Keratinocyte (primary cell): ENCODE results near the gene APCDD1L. TPM values are rescaled to one million over a fixed set of nuclear protein-coding genes. Genes with fewer than 3 reads are reported as not detected.
A peak's percentile ranks its signal among the peaks of the same experiment; 100 is the strongest.

Source experiments
- DNase-seq: peaks from one replicate; pipeline ENCODE4 v3.0.0-alpha.2; 2011; ENCODE audit warnings: low read depth, missing footprints, low spot score
- FAIRE-seq: peaks from 2 replicates; lab custom pipeline; 2011; peaks lifted over from hg19 to GRCh38; lab: Jason Lieb, UNC
- H2AFZ ChIP-seq: 2 replicates; pipeline ENCODE4 v1.6.0; 2012; ENCODE audit warnings: low read length, control low read depth, inconsistent platforms; ENCODE audit not compliant: control insufficient read depth
- H3K27ac ChIP-seq: 2 replicates; pipeline ENCODE4 v1.5.1; 2011; ENCODE audit warnings: low read length; ENCODE audit not compliant: control insufficient read depth, insufficient read depth
- H3K27me3 ChIP-seq: 3 replicates; pipeline ENCODE4 v1.6.0; 2011; ENCODE audit warnings: low read length; ENCODE audit not compliant: control insufficient read depth, insufficient read depth; ENCODE audit errors: extremely low read depth
- H3K36me3 ChIP-seq, 2 experiments: 2 replicates in 1 of 2; 3 replicates in 1 of 2; pipeline ENCODE4 v1.5.1; 2011; ENCODE audit warnings: low read length in 2 of 2, mild to moderate bottlenecking in 1 of 2; ENCODE audit not compliant: control insufficient read depth in 2 of 2, insufficient read depth in 2 of 2; ENCODE audit errors: extremely low read depth in 1 of 2
- H3K4me1 ChIP-seq: 3 replicates; pipeline ENCODE4 v1.5.1; 2011; ENCODE audit warnings: low read length; ENCODE audit not compliant: control insufficient read depth, insufficient read depth; ENCODE audit errors: extremely low read depth
- H3K4me2 ChIP-seq: 3 replicates; pipeline ENCODE4 v1.6.0; 2011; ENCODE audit warnings: low read depth, low read length; ENCODE audit not compliant: control insufficient read depth, insufficient read depth; ENCODE audit errors: extremely low read depth
- H3K4me3 ChIP-seq, 3 experiments: fragments of 200-600 bp in 1 of 3; sonication (generic) in 1 of 3; 2 replicates in 2 of 3; 3 replicates in 1 of 3; pipeline ENCODE4 v1.5.1; 2011 to 2016; ENCODE audit warnings: low read length in 3 of 3, mild to moderate bottlenecking in 3 of 3, control low read depth in 2 of 3, inconsistent platforms in 1 of 3, low read depth in 1 of 3, mixed read lengths in 1 of 3, mixed run types in 1 of 3, moderate library complexity in 1 of 3; ENCODE audit not compliant: control insufficient read depth in 2 of 3, insufficient read depth in 2 of 3; ENCODE audit errors: extremely low read depth in 1 of 3
- H3K79me2 ChIP-seq: 2 replicates; pipeline ENCODE4 v1.6.0; 2012; ENCODE audit warnings: low read length; ENCODE audit not compliant: control insufficient read depth, insufficient read depth
- H3K9ac ChIP-seq: 3 replicates; pipeline ENCODE4 v1.6.0; 2011; ENCODE audit warnings: low read length; ENCODE audit not compliant: control insufficient read depth, insufficient read depth; ENCODE audit errors: extremely low read depth
- H3K9me1 ChIP-seq: 3 replicates; pipeline ENCODE4 v1.6.0; 2011; ENCODE audit warnings: low read length; ENCODE audit not compliant: control insufficient read depth, insufficient read depth; ENCODE audit errors: extremely low read depth
- H3K9me3 ChIP-seq: 2 replicates; pipeline ENCODE4 v1.5.1; 2012; ENCODE audit warnings: low read depth, low read length; ENCODE audit not compliant: control insufficient read depth
- H4K20me1 ChIP-seq: 3 replicates; pipeline ENCODE4 v1.6.0; 2011; ENCODE audit warnings: low read length; ENCODE audit not compliant: control insufficient read depth, insufficient read depth; ENCODE audit errors: extremely low read depth
- CTCF ChIP-seq, 3 experiments: IDR thresholded peaks in 1 of 3; conservative IDR thresholded peaks in 1 of 3; optimal IDR thresholded peaks in 1 of 3; 2 replicates in 2 of 3; 3 replicates in 1 of 3; pipeline versions ENCODE3 to v1.5.1; 2011; ENCODE audit warnings: low read length in 3 of 3, mild to moderate bottlenecking in 3 of 3, moderate library complexity in 2 of 3, control low read depth in 1 of 3, inconsistent platforms in 1 of 3; ENCODE audit not compliant: insufficient read depth in 2 of 3; ENCODE audit errors: extremely low read depth in 1 of 3
- EZH2 ChIP-seq: IDR thresholded peaks from one replicate; pipeline ENCODE4 v1.6.1; 2012; ENCODE audit warnings: inconsistent platforms, mild to moderate bottlenecking, low read length, moderate library complexity
- dilution Hi-C: fragments of 300-500 bp; cut with MboI; formaldehyde crosslinking; loops from one replicate; pipeline ENCODE4 v1.7.0; 2020; ENCODE audit warnings: low sequenced_read_pairs; ENCODE audit not compliant: extremely low pct_ligation_motif_present
- polyA plus RNA-seq, 5 experiments: library from polyadenylated mRNA; depleted of rRNA in 3 of 5; stranded (reverse) in 3 of 5; stranded (forward) in 1 of 5; unstranded in 1 of 5; fragments of >200 nt; gene quantifications; 1 replicate in 1 of 5; 2 replicates in 3 of 5; 3 replicates in 1 of 5; pipeline versions ENCODE4 v1.2.1 to v1.2.3, GENCODE V29; 2011 to 2012; ENCODE audit warnings: missing spikeins in 2 of 5, low read depth in 1 of 5, low replicate concordance in 1 of 5

Gene APCDD1L
- polyA plus RNA-seq, 1 donor (not counting 4 experiments of a cell fraction or from before 2014, with no cell fraction given) = 0.67 TPM

- H3K4me2 ChIP-seq = peak overlapping the region; percentile 89
Measured at GRCh38 chr20:58514321-58515232, 622 bp downstream of the APCDD1L start.

GRCh38 chr20:58513580-58514285, 1.5 kb downstream of the APCDD1L start:
- H3K27ac ChIP-seq = no peak overlapping the region
- H3K9me1 ChIP-seq = no peaks in the 10 kb centered on the region
- no peak overlapping the region for H3K4me3 ChIP-seq
- dilution Hi-C loops = no loop called here
- peaks cover 52% of the 10 kb centered on the region for H3K27me3 ChIP-seq
- H3K9ac ChIP-seq = no peak overlapping the region
- H3K36me3 ChIP-seq = no peaks in the 10 kb centered on the region
- H4K20me1 ChIP-seq = no peaks in the 10 kb centered on the region
- H3K4me1 ChIP-seq = peaks cover 15% of the 10 kb centered on the region
- no peak overlapping the region for H3K4me2 ChIP-seq
- DNase-seq (no peak), FAIRE-seq (no peak)
- no peaks in the 10 kb centered on the region for H3K79me2 ChIP-seq
- no peaks in the 10 kb centered on the region for H3K9me3 ChIP-seq
- H2AFZ ChIP-seq = no peak overlapping the region
- TF ChIP-seq EZH2 (no peak), CTCF (optimal IDR thresholded peaks at IDR 0.05 in 1 of 3, IDR thresholded peaks at IDR 0.05 in 1 of 3, conservative IDR thresholded peaks at IDR 0.05 in 1 of 3; ENCODE audit: extremely low read depth in 1 of 3, insufficient read depth in 2 of 3, low read length in 3 of 3) (no peak)

More at GRCh38 chr20:58514321-58515232, 622 bp downstream of the APCDD1L start:
- Histone ChIP-seq H4K20me1 (no peaks in the 10 kb centered on the region), H2AFZ (peak overlapping the region; percentile 64), H3K79me2 (no peaks in the 10 kb centered on the region), H3K27me3 (peaks cover 52% of the 10 kb centered on the region), H3K4me3 (peak overlapping the region; percentile 32 to 60 (median 46)), H3K36me3 (no peaks in the 10 kb centered on the region), H3K9ac (no peak overlapping the region), H3K9me1 (no peaks in the 10 kb centered on the region), H3K27ac (no peak overlapping the region), H3K4me1 (peaks cover 15% of the 10 kb centered on the region), H3K9me3 (no peaks in the 10 kb centered on the region)
- DNase-seq (no peak), FAIRE-seq (no peak)
- dilution Hi-C loops = no loop called here
- no peak for TF ChIP-seq CTCF (optimal IDR thresholded peaks at IDR 0.05 in 1 of 3, IDR thresholded peaks at IDR 0.05 in 1 of 3, conservative IDR thresholded peaks at IDR 0.05 in 1 of 3; ENCODE audit: extremely low read depth in 1 of 3, insufficient read depth in 2 of 3, low read length in 3 of 3)
- TF ChIP-seq EZH2 = peak; percentile 4
